K562 (cell line): ENCODE results near the gene MKNK1. TPM values are rescaled to one million over a fixed set of nuclear protein-coding genes. Genes with fewer than 3 reads are reported as not detected.

Experiments
- BCOR ChIP-seq: fragments of 450-650 bp; IDR thresholded peaks from 2 replicates; pipeline ENCODE4 v1.6.1; 2016
- DMBX1 ChIP-seq: fragments of 250-450 bp; sonication (Bioruptor Pico); IDR thresholded peaks from 2 replicates; pipeline ENCODE4 v1.8.0; 2022; ENCODE audit warnings: inconsistent platforms, mild to moderate bottlenecking, moderate library complexity, borderline replicate concordance
- HNRNPLL ChIP-seq: fragments of 200-400 bp; formaldehyde crosslinking; IDR thresholded peaks from 2 replicates; pipeline ENCODE4 v1.6.1; 2017; ENCODE audit warnings: low read length, low read depth, mild to moderate bottlenecking; ENCODE audit not compliant: poor library complexity, severe bottlenecking
- KHSRP ChIP-seq: fragments of 450-650 bp; IDR thresholded peaks from 2 replicates; pipeline ENCODE4 v1.6.1; 2017
- RFX7 ChIP-seq: fragments of 250-450 bp; sonication (Bioruptor Pico); IDR thresholded peaks from 2 replicates; pipeline ENCODE4 v1.5.1; 2021; ENCODE audit warnings: mild to moderate bottlenecking
- ZFP1 ChIP-seq: fragments of 450-650 bp; formaldehyde crosslinking; IDR thresholded peaks from 2 replicates; pipeline ENCODE4 v1.4.0; 2020; ENCODE audit warnings: mild to moderate bottlenecking, mixed read lengths
- ZNF165 ChIP-seq: fragments of 250-450 bp; sonication (Bioruptor Pico); IDR thresholded peaks from 2 replicates; pipeline ENCODE4 v1.4.0; 2020; ENCODE audit warnings: borderline replicate concordance
- ZNF436 ChIP-seq: fragments of 250-450, 450-650 bp; sonication (Bioruptor Pico); formaldehyde crosslinking; IDR thresholded peaks from 2 replicates; pipeline ENCODE4 v1.7.0; 2020; ENCODE audit warnings: mild to moderate bottlenecking
- polyA plus RNA-seq, 8 experiments: library from polyadenylated mRNA; depleted of rRNA in 4 of 8; stranded (reverse) in 5 of 8; unstranded in 3 of 8; fragments of >200 nt; fragmentation: Nextera tagmentation in 2 of 8; fragmentation: Illumina TruSeq in 1 of 8; extraction: Ambion mirVana in 2 of 8; extraction: Trizol in 1 of 8; gene quantifications; 2 replicates each; pipeline versions ENCODE4 v1.2.1 to v1.2.3, GENCODE V29; 2011 to 2014; ENCODE audit warnings: inconsistent platforms in 1 of 8, missing spikeins in 1 of 8
- total RNA-seq, 7 experiments: library from RNA; depleted of rRNA in 6 of 7; stranded (reverse); fragments of >200 nt in 6 of 7; fragmentation: Illumina TruSeq in 2 of 7; extraction: Trizol in 2 of 7; gene quantifications; 2 replicates each; pipeline versions ENCODE4 v1.2.1 to v1.2.3, GENCODE V29; 2011 to 2021; ENCODE audit warnings: low replicate concordance in 1 of 7
- TF ChIP-seq, protein P1 (sequence below): fragments of 450-650 bp; IDR thresholded peaks from 2 replicates; pipeline ENCODE4 v1.6.1; 2017; ENCODE audit warnings: antibody characterized with exemption, mild to moderate bottlenecking
- TF ChIP-seq, protein P2 (sequence below): fragments of 250-450 bp; sonication (Bioruptor Pico); IDR thresholded peaks from 2 replicates; pipeline ENCODE4 v1.4.0; 2020

Gene MKNK1
- total and polyA plus RNA-seq, 9 of the 15 experiments (the other 6 are each of a cell fraction or from before 2014, with no cell fraction given), result 27.7 to 51.3 (median 43.7) TPM

DNA sequence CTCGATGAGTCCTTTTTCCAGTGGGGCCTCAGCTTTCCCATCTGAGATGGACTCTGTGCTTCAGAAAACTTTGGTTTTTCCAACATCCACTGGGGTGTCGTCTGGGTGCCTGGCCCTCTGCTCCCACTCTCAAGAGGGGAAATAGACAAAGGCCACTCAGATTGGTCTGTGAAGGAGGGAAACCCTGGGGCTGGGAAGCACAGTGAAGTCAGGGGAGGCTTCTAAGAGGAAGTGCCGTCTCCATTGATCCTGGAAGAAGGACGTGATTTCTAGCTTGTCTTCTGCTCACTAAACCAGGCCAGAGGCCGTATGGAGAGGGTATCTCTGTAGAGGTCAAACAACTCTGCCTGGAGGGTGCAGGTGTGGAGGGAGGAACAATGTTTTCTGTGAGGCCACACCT is 57.9 kb downstream of the MKNK1 start (continued):
- TF ChIP-seq DMBX1 (CRISPR knock-in tag), result 0 out of 2 replicates have a peak, but pooled peaks have one; percentile 67
- no peak for TF ChIP-seq HNRNPLL
- no peak for TF ChIP-seq RFX7 (CRISPR knock-in tag)
- no peak for TF ChIP-seq KHSRP
- TF ChIP-seq, protein P1, sequence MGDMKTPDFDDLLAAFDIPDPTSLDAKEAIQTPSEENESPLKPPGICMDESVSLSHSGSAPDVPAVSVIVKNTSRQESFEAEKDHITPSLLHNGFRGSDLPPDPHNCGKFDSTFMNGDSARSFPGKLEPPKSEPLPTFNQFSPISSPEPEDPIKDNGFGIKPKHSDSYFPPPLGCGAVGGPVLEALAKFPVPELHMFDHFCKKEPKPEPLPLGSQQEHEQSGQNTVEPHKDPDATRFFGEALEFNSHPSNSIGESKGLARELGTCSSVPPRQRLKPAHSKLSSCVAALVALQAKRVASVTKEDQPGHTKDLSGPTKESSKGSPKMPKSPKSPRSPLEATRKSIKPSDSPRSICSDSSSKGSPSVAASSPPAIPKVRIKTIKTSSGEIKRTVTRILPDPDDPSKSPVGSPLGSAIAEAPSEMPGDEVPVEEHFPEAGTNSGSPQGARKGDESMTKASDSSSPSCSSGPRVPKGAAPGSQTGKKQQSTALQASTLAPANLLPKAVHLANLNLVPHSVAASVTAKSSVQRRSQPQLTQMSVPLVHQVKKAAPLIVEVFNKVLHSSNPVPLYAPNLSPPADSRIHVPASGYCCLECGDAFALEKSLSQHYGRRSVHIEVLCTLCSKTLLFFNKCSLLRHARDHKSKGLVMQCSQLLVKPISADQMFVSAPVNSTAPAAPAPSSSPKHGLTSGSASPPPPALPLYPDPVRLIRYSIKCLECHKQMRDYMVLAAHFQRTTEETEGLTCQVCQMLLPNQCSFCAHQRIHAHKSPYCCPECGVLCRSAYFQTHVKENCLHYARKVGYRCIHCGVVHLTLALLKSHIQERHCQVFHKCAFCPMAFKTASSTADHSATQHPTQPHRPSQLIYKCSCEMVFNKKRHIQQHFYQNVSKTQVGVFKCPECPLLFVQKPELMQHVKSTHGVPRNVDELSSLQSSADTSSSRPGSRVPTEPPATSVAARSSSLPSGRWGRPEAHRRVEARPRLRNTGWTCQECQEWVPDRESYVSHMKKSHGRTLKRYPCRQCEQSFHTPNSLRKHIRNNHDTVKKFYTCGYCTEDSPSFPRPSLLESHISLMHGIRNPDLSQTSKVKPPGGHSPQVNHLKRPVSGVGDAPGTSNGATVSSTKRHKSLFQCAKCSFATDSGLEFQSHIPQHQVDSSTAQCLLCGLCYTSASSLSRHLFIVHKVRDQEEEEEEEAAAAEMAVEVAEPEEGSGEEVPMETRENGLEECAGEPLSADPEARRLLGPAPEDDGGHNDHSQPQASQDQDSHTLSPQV, result 0 out of 2 replicates have a peak, but pooled peaks have one; percentile 17
- peak; percentile 54 for TF ChIP-seq BCOR
- TF ChIP-seq ZNF436 (CRISPR knock-in tag), result peak; percentile 73
- 0 out of 2 replicates have a peak, but pooled peaks have one; percentile 31 for TF ChIP-seq ZFP1 (CRISPR knock-in tag)
- TF ChIP-seq ZNF165, result 0 out of 2 replicates have a peak, but pooled peaks have one; percentile 55
- TF ChIP-seq, protein P2, sequence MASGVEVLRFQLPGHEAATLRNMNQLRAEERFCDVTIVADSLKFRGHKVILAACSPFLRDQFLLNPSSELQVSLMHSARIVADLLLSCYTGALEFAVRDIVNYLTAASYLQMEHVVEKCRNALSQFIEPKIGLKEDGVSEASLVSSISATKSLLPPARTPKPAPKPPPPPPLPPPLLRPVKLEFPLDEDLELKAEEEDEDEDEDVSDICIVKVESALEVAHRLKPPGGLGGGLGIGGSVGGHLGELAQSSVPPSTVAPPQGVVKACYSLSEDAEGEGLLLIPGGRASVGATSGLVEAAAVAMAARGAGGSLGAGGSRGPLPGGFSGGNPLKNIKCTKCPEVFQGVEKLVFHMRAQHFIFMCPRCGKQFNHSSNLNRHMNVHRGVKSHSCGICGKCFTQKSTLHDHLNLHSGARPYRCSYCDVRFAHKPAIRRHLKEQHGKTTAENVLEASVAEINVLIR, result peak; percentile 8; the same call in 1 of the 2 replicates
